ENCODE results near the gene CAPN5. TPM values are rescaled to one million over a fixed set of nuclear protein-coding genes. Genes with fewer than 3 reads are reported as not detected.

The CAPN5 gene
- total RNA-seq, 2 experiments from 2014 or later = 0.99 to 1.0 TPM

- ChIA-PET POLR2A (no interaction called here), CTCF (interaction anchor here (1.7 to 2.0 kb wide), 2 partner anchors 22 to 38 kb away, joined by 4 to 8 read pairs; partner anchors contain the start of gene MYO7A)
Observed at GRCh38 chr11:77149716-77150392, 83.1 kb downstream of the CAPN5 start.

GRCh38 chr11:77150836-77151235 lies 84.1 kb downstream of the CAPN5 start:
- CTCF ChIA-PET = interaction anchor here (0.6 to 2.0 kb wide), 3 partner anchors 23 to 423 kb away, joined by 3 to 8 read pairs (median 5); partner anchors contain the start of gene MYO7A
- POLR2A ChIA-PET = no interaction called here

GRCh38 chr11:77151804-77152509 lies 85.2 kb downstream of the CAPN5 start:
- CTCF ChIA-PET = interaction anchor here (1.0 to 1.2 kb wide), 2 partner anchors 25 to 60 kb away, joined by 3 to 4 read pairs; no protein-coding TSS in a partner anchor
- POLR2A ChIA-PET = no interaction called here

- CTCF ChIA-PET = interaction anchor here (4.0 kb wide), 1 partner anchor 25 kb away, joined by 12 read pairs; the partner anchor contains the start of gene MYO7A
- POLR2A ChIA-PET = no interaction called here
Observed at GRCh38 chr11:77152846-77153245, 86.1 kb downstream of the CAPN5 start.

GRCh38 chr11:77153276-77154185 lies 86.8 kb downstream of the CAPN5 start:
- CTCF ChIA-PET = interaction anchor here (4.0 kb wide), 1 partner anchor 26 kb away, joined by 12 read pairs; the partner anchor contains the start of gene MYO7A
- POLR2A ChIA-PET = no interaction called here

GRCh38 chr11:77154381-77155081 lies 87.8 kb downstream of the CAPN5 start:
- CTCF ChIA-PET = interaction anchor here (4.0 kb wide), 1 partner anchor 27 kb away, joined by 12 read pairs; the partner anchor contains the start of gene MYO7A
- POLR2A ChIA-PET = no interaction called here

- POLR2A ChIA-PET = no interaction called here
- CTCF ChIA-PET = interaction anchor here (4.0 kb wide), 1 partner anchor 28 kb away, joined by 12 read pairs; the partner anchor contains the start of gene MYO7A
Observed at GRCh38 chr11:77155082-77155475, 88.3 kb downstream of the CAPN5 start.

- POLR2A ChIA-PET = no interaction called here
Observed at GRCh38 chr11:77155556-77156130, 88.9 kb downstream of the CAPN5 start.

GRCh38 chr11:77156396-77157195 lies 89.8 kb downstream of the CAPN5 start:
- ChIA-PET CTCF (interaction anchor here (4.0 kb wide), 1 partner anchor 29 kb away, joined by 12 read pairs; the partner anchor contains the start of gene MYO7A), POLR2A (no interaction called here)

More at GRCh38 chr11:77155556-77156130, 88.9 kb downstream of the CAPN5 start:
- CTCF ChIA-PET = interaction anchor here (4.0 kb wide), 1 partner anchor 28 kb away, joined by 12 read pairs; the partner anchor contains the start of gene MYO7A

- ChIA-PET POLR2A (no interaction called here), CTCF (no interaction called here)
Observed at GRCh38 chr11:77158041-77158695, 91.4 kb downstream of the CAPN5 start.

GRCh38 chr11:77159219-77159936 lies 92.6 kb downstream of the CAPN5 start:
- ChIA-PET CTCF (no interaction called here), POLR2A (no interaction called here)

GRCh38 chr11:77159937-77160495 lies 93.2 kb downstream of the CAPN5 start:
- CTCF ChIA-PET = no interaction called here
- POLR2A ChIA-PET = no interaction called here

GRCh38 chr11:77163271-77163670 lies 96.5 kb downstream of the CAPN5 start:
- CTCF ChIA-PET = no interaction called here
- POLR2A ChIA-PET = no interaction called here

GRCh38 chr11:77165066-77165465 lies 98.3 kb downstream of the CAPN5 start:
- ChIA-PET CTCF (no interaction called here), POLR2A (no interaction called here)

- CTCF ChIA-PET = interaction anchor here (1.1 kb wide), 1 partner anchor 31 kb away, joined by 3 read pairs; no protein-coding TSS in a partner anchor
- POLR2A ChIA-PET = no interaction called here
Observed at GRCh38 chr11:77166021-77166420, 99.2 kb downstream of the CAPN5 start.

- CTCF ChIA-PET = no interaction called here
- POLR2A ChIA-PET = no interaction called here
Observed at GRCh38 chr11:77167111-77167626, 100.4 kb downstream of the CAPN5 start.

Measured in activated CD8-positive, alpha-beta memory T cell treated with anti-CD3 and anti-CD28 coated beads for 36 hours (primary cell).